Transverse colon (tissue), 4 donors: ENCODE results near the gene INPP1. TPM values are rescaled to one million over a fixed set of nuclear protein-coding genes. Genes with fewer than 3 reads are reported as not detected.

Experiments used
- DNase-seq: peaks from one replicate; pipeline ENCODE4 v3.0.0-alpha.2; 2019
- H3K27ac ChIP-seq, 4 donors: fragments of 200-600 bp; sonication (generic); 2 replicates each; pipeline ENCODE4 v1.5.1; 2016 to 2018; ENCODE audit warnings: inconsistent platforms in 4 of 4
- H3K27me3 ChIP-seq: fragments of 200-600 bp; sonication (generic); 2 replicates; pipeline ENCODE4 v1.5.1; 2017; ENCODE audit warnings: inconsistent platforms
- H3K36me3 ChIP-seq, 4 donors: fragments of 200-600 bp; sonication (generic); 2 replicates each; pipeline ENCODE4 v1.5.1; 2017 to 2019; ENCODE audit warnings: inconsistent platforms in 4 of 4
- H3K4me1 ChIP-seq, 4 donors: fragments of 200-600 bp; sonication (generic); 2 replicates each; pipeline ENCODE4 v1.5.1; 2017 to 2020; ENCODE audit warnings: inconsistent platforms in 4 of 4
- H3K4me3 ChIP-seq, 4 donors: fragments of 200-600 bp; sonication (generic); 1 replicate in 1 of 4; 2 replicates in 3 of 4; pipeline versions ENCODE4 v1.5.1 to v1.6.1; 2017 to 2019; ENCODE audit warnings: inconsistent platforms in 4 of 4
- H3K9me3 ChIP-seq, 2 donors: fragments of 200-600 bp; sonication (generic); 2 replicates each; pipeline ENCODE4 v1.5.1; 2017 to 2019; ENCODE audit warnings: inconsistent platforms in 2 of 2
- EP300 ChIP-seq: sonication (generic); formaldehyde crosslinking; IDR thresholded peaks from one replicate; pipeline ENCODE4 v1.6.1; 2017; ENCODE audit warnings: antibody characterized with exemption, low read depth
- POLR2A ChIP-seq: fragments of 450-650 bp; IDR thresholded peaks from one replicate; pipeline ENCODE4 v1.6.1; 2016; ENCODE audit warnings: antibody characterized with exemption, mild to moderate bottlenecking, moderate library complexity
- POLR2AphosphoS5 ChIP-seq, 3 donors: sonication (generic); formaldehyde crosslinking; IDR thresholded peaks; one replicate each; pipeline ENCODE4 v1.6.1; 2016; ENCODE audit warnings: antibody characterized with exemption in 3 of 3
- WGBS, 2 donors: methylation state at CpG; one replicate each; pipeline ENCODE4 v1.1.5; 2018; ENCODE audit warnings: low coverage in 1 of 2; 5-methylcytosine and 5-hydroxymethylcytosine counted together
- in situ Hi-C, 4 donors: fragments of 200-750 bp; cut with MboI; loops; one replicate each; pipeline versions ENCODE4 v1.15.0 to v1.15.1; 2017; ENCODE audit warnings: low sequenced_read_pairs in 3 of 4, low pct_ligation_motif_present in 1 of 4, low pct_unique_long_range_greater_than_20kb in 1 of 4
- intact Hi-C: fragments of 100-400 bp; cut with DNase I; formaldehyde crosslinking; loops from one replicate; pipeline ENCODE4 v1.15.1; 2023; ENCODE audit warnings: low total_unique reads
- total RNA-seq, 4 donors: library from RNA; depleted of rRNA; stranded (reverse); fragments of >200 nt; gene quantifications; one replicate each; pipeline ENCODE4 v1.1.0, GENCODE V29; 2016
- TF ChIP-seq, protein P1 (sequence below), 5 experiments: fragments of 200-600 bp in 3 of 5; fragments of 450-650 bp in 2 of 5; sonication (generic) in 3 of 5; IDR thresholded peaks; 1 replicate in 2 of 5; 2 replicates in 3 of 5; pipeline ENCODE4 v1.5.1; 2016 to 2017; ENCODE audit warnings: antibody characterized with exemption in 5 of 5, inconsistent platforms in 3 of 5, mild to moderate bottlenecking in 2 of 5, moderate library complexity in 1 of 5

Gene INPP1
- total RNA-seq, 4 donors from 2014 or later: 0.60 to 22.1 (median 21.2) TPM

DNA sequence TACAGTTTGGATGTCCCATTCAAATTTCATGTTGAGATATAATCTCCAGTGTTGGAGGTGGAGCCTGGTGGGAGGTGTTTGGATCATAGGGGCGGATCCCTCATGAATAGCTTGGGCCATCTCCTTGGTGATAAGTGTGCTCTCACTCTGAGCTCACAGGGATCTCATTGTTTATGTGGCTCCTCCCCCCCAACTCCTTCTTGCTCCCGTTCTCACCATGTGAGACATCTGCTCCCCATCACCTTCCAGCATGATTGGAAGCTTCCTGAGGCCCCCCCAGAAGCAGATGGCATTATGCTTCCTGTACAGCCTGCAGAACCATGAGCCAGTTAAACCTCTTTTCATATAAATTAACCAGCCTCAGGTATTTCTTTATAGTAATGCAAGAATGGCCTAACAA is 3.0 kb upstream of the INPP1 start:
- Histone ChIP-seq H3K9me3 (no peaks in the 10 kb centered on the region), H3K4me3 (no peak overlapping the region), H3K4me1 (peaks cover 8 to 17% (median 13%) of the 10 kb centered on the region in 4 donors), H3K36me3 (no peaks in the 10 kb centered on the region), H3K27ac (no peak overlapping the region), H3K27me3 (no peaks in the 10 kb centered on the region)
- TF ChIP-seq POLR2AphosphoS5 (IDR thresholded peaks at IDR 0.05) (no peak), POLR2A (no peak), EP300 (no peak)
- TF ChIP-seq, protein P1, sequence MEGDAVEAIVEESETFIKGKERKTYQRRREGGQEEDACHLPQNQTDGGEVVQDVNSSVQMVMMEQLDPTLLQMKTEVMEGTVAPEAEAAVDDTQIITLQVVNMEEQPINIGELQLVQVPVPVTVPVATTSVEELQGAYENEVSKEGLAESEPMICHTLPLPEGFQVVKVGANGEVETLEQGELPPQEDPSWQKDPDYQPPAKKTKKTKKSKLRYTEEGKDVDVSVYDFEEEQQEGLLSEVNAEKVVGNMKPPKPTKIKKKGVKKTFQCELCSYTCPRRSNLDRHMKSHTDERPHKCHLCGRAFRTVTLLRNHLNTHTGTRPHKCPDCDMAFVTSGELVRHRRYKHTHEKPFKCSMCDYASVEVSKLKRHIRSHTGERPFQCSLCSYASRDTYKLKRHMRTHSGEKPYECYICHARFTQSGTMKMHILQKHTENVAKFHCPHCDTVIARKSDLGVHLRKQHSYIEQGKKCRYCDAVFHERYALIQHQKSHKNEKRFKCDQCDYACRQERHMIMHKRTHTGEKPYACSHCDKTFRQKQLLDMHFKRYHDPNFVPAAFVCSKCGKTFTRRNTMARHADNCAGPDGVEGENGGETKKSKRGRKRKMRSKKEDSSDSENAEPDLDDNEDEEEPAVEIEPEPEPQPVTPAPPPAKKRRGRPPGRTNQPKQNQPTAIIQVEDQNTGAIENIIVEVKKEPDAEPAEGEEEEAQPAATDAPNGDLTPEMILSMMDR (IDR thresholded peaks at IDR 0.05): no peak
- WGBS, 2 donors: 58% methylated on average over 2 of the region's 2 CpGs; no CpG with 5 or more reads in 1 of the 2 donors
- DNase-seq: no peak
- in situ Hi-C loops (no loop called here), intact Hi-C loops (no loop called here)

DNA sequence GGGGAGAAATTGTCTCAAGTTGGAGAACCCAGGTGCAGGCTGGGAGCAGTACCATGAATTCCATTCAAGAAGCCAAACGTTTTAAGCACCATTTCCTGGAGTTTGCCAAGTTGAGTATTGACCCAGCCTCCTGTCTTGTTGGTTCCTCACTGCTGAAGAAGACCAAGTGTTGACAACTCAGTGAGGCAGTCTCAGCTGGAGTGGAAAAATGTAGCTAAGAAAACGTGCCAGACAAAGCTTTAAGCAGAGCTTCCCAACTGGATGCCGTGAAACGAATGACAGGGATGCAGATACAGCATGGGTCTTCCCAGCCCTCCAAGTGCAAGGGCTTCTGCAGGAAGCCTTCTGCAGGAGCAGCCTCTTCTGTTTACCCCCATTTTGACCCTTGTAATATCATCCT is 778 bp upstream of the INPP1 start:
- H3K27me3 ChIP-seq: no peaks in the 10 kb centered on the region
- in situ Hi-C loops (no loop called here), intact Hi-C loops (no loop called here)
- WGBS, 2 donors: 51% methylated on average over 4 of the region's 4 CpGs; no CpG with 5 or more reads in 1 of the 2 donors
- peak overlapping the region; percentile 86 to 95 (median 88) for H3K27ac ChIP-seq
- H3K4me3 ChIP-seq: no peak overlapping the region
- H3K4me1 ChIP-seq: peaks cover 11 to 30% (median 17%) of the 10 kb centered on the region in 4 donors
- no peak for DNase-seq
- H3K9me3 ChIP-seq: no peaks in the 10 kb centered on the region
- TF ChIP-seq POLR2A: no peak
- TF ChIP-seq EP300: no peak
- TF ChIP-seq POLR2AphosphoS5 (IDR thresholded peaks at IDR 0.05): no peak
- TF ChIP-seq, protein P1 (IDR thresholded peaks at IDR 0.05): no peak
- H3K36me3 ChIP-seq: no peaks in the 10 kb centered on the region

DNA sequence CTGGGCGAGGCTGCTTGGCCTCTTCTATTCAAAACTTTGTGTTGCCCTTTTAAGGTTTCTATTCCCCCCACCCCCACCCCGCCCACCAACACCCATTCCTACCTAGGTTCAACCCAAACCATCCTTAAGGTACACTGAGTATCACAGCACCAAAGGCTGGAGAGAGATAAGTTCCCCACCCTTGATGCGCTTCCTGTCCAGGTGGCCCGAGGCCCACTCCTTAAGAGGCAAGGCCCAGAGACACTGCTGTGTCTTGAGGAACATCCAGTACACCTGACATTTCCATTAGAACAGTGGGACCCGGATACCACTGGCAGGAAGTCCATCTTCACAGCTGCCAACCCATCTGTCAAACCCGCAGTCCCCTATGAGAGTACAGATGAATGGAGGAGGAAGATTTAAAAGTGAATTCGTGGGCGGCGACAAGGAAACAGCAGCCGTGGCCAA is 277 bp upstream of the INPP1 start:
- in situ Hi-C loops: no loop called here
- no peaks in the 10 kb centered on the region for H3K36me3 ChIP-seq

DNA sequence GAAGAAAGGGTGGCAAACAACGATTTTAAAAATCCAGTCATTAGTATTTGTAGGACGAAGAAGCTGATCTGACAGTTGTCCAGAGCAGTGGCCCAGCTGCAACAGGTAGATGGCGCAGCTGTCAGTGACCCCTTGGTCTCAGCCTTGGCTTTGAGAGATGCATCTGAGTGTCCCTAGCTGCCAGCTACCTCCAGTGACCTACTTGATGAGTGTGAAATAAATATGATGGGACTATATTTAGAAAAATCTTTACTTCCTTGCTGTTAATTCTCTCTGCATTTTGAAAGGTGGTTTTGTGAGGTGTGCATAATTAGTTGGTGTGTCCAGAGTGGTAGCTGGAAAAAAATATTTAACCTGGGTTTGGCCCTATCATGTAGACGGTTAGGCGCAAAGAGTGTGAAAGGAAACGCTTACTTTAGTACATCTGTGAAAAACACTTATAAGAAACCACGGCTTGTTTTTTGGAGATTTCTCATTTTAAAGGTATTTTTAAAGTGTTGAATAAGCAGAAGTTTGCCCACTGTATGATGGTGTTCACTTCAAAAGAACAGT is 963 bp downstream of the INPP1 start:
- 21 to 36% methylated on average over 5 to 7 of the region's 7 CpGs for WGBS, 2 donors
- H3K36me3 ChIP-seq: no peaks in the 10 kb centered on the region
- H3K4me3 ChIP-seq: peak overlapping the region; percentile 51 to 81 (median 67)
- peaks cover 11 to 30% (median 17%) of the 10 kb centered on the region in 4 donors for H3K4me1 ChIP-seq
- no peak for TF ChIP-seq EP300
- TF ChIP-seq, protein P1 (IDR thresholded peaks at IDR 0.05): peak; percentile 21 to 37 (median 29)
- peak in 2 of 3 donors; percentile 20 to 53 for TF ChIP-seq POLR2AphosphoS5 (IDR thresholded peaks at IDR 0.05)
- H3K27ac ChIP-seq: peak overlapping the region; percentile 86 to 95 (median 88)
- in situ Hi-C loops: no loop called here
- H3K27me3 ChIP-seq: no peaks in the 10 kb centered on the region
- no peaks in the 10 kb centered on the region for H3K9me3 ChIP-seq
- DNase-seq: peak; percentile 62
- intact Hi-C loops: no loop called here

More for the DNA sequence above, 277 bp upstream of the INPP1 start:
- 33 to 91% methylated on average over 2 to 10 of the region's 10 CpGs for WGBS, 2 donors
- Histone ChIP-seq H3K27me3 (no peaks in the 10 kb centered on the region), H3K9me3 (no peaks in the 10 kb centered on the region), H3K4me3 (peak overlapping the region; percentile 51 to 81 (median 67)), H3K4me1 (peaks cover 11 to 30% (median 17%) of the 10 kb centered on the region in 4 donors), H3K27ac (peak overlapping the region; percentile 86 to 95 (median 88))
- DNase-seq: no peak
- intact Hi-C loops: no loop called here
- TF ChIP-seq EP300 (no peak), POLR2AphosphoS5 (IDR thresholded peaks at IDR 0.05) (no peak), POLR2A (no peak)
- TF ChIP-seq, protein P1 (IDR thresholded peaks at IDR 0.05): no peak
